ENCODE results near the gene MAP3K5.
"Not testable (repeated sequence)": the region's sequence is repeated elsewhere in the genome, so short reads cannot be mapped to it uniquely, and the experiment has no call there.

The MAP3K5 gene, protein sequence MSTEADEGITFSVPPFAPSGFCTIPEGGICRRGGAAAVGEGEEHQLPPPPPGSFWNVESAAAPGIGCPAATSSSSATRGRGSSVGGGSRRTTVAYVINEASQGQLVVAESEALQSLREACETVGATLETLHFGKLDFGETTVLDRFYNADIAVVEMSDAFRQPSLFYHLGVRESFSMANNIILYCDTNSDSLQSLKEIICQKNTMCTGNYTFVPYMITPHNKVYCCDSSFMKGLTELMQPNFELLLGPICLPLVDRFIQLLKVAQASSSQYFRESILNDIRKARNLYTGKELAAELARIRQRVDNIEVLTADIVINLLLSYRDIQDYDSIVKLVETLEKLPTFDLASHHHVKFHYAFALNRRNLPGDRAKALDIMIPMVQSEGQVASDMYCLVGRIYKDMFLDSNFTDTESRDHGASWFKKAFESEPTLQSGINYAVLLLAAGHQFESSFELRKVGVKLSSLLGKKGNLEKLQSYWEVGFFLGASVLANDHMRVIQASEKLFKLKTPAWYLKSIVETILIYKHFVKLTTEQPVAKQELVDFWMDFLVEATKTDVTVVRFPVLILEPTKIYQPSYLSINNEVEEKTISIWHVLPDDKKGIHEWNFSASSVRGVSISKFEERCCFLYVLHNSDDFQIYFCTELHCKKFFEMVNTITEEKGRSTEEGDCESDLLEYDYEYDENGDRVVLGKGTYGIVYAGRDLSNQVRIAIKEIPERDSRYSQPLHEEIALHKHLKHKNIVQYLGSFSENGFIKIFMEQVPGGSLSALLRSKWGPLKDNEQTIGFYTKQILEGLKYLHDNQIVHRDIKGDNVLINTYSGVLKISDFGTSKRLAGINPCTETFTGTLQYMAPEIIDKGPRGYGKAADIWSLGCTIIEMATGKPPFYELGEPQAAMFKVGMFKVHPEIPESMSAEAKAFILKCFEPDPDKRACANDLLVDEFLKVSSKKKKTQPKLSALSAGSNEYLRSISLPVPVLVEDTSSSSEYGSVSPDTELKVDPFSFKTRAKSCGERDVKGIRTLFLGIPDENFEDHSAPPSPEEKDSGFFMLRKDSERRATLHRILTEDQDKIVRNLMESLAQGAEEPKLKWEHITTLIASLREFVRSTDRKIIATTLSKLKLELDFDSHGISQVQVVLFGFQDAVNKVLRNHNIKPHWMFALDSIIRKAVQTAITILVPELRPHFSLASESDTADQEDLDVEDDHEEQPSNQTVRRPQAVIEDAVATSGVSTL (N-terminal part only)

DNA sequence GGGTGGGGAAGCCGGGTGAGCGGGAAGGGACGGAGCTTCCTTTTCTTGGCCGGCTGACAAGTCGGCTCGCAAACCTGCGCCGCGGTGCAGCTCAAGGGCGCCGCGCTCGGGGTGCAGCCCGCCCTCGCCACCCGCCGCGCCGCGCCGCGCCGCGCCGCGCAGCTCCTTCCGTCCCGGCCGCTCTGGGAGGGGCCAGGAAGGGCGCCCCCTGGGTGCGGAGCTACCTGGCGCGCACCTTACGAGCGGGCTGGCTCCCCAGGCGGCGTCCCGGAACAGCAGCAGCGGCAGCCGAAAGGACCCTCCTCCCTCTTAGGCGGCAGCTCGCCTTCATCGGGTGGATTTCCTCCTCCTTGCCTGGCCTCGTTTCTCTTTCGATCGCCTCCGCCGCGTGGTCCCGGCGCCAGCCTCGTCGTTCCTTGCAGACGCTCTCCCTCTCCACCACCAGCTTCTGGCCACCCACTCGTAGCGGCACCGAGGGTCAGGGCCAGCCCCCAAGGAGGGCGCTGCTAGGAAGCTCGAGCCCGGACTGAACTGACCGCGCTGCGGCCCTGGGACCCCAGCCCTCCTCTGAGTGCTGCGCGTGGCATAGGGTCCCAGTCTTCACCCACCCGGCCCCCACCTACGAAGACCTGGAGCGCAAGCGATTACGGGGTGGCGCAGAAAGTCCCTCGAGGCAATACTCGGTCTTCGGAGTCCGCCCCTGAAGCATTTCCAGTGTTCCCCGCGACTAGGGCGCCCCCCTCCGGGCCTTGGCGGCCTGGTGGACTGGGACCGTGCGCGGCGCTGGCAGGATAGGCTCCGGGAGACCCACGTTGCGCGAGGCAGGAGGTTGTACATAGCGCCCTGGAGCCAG lies at the start of gene MAP3K5:
Gene MAP3K5 (minus strand): TSS at position 68 of the 853 bp plus-strand sequence. CDS start 320 bp downstream, outside the sequence.
- DNase-seq = peak; percentile 83

DNA sequence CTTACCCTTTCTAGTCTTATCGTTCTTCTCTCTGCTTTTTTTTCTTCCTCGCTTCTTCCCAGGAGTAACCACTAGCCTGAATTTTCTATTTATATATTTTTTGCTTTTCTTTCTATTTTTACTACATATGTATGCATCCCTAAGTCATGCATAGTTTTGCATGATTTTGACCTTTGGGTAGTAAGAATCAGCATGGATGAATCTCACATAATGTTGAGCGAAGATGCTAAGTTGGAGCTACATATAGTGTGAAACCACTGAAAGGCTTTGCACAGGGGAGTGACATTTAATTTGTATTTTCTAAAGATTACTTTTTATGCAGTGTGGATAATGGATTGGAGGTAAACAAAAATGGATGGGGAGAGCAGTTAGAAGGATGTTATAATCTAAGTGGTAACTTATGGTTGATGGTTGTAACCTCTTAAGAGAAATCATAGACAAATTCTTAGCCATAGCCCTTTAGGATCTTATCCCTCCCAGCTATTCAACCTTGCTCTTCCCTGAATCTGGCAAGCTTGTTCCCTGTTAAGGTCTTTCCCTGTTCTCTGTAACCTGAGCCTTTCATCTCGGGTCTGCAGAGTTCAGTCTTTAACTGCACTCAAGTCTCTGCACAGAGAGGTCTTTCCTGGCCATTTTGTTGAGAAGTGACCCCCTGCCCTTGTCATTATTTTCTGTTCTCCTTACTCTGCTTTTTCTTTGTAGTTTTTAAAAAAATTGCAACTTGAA lies 48.2 kb upstream of the MAP3K5 start:
- no peak for DNase-seq

DNA sequence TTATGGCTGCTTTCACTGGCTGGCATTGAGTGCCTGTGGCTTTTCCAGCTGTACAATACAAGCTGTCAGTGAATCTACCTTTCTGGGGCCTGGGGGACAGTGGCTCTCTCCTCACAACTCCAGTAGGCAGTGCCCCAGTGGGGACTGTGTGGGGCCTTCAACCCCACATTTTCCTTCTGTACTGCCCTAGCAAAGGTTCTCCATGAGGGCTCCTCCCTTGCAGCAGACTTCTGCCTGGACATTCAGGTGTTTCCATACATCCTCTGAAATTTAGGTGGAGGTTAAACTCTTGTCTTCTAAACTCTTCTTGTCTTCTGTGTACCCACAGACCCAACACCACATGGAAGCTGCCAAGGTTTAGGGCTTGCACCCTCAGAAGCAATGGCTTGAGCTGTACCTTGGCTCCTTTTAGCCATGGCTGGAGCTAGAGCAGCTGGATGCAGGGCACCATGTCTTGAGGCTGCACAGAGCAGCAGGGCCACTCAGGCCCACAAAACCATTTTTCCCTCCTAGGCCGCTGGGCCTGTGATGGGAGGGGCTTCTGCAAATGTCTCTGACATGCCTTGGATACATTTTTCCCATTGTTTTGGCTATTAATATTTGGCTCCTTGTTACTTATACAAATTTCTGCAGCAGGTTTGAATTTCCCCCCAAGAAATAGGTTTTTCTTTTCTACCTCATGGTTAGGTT lies 39.7 kb upstream of the MAP3K5 start:
- no peak for DNase-seq

GRCh38 chr6:136826216-136826615 lies 33.9 kb upstream of the MAP3K5 start:
- DNase-seq = no peak

GRCh38 chr6:136823128-136823660 lies 30.9 kb upstream of the MAP3K5 start:
- DNase-seq = no peak

DNA sequence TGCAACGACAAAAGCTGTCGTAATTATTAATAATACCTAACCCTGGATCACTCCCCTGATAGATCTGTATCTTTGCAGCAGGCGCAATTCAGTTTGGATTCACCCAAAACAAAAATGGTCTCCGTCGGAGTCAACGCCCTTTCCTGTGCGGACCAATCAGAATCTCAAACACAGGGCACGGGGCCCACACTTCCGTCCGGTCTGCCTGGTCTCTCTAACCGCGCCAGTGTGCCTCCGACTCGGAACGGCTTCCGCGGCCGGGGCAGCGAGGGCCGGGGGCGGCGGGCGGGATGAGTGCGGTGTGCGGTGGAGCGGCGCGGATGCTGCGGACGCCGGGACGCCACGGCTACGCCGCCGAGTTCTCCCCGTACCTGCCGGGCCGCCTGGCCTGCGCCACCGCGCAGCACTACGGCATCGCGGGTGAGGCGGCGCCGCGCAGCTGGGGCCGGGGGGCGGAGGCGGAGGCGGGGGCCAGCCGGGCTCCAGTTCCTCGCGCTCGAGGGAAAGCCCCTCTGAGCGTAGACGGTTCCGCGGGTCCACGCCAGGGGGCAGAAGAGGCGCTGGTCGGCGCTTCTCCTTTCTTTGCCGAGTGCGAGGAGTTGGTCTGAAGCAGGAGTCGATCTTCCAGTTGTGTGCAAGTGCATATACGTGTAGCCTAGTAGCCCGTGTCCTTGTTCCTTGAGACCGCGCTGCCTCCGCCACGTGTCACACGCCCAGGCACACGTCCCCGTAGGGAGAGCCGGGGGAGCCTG lies 30.3 kb upstream of the MAP3K5 start, which contains the start of gene PEX7:
Gene PEX7 (plus strand): TSS at position 217 of the 752 bp plus-strand sequence. CDS start 74 bp downstream, at position 291.
- DNase-seq = peak; percentile 93

GRCh38 chr6:136822046-136822375 lies 29.7 kb upstream of the MAP3K5 start:
- no peak for DNase-seq

DNA sequence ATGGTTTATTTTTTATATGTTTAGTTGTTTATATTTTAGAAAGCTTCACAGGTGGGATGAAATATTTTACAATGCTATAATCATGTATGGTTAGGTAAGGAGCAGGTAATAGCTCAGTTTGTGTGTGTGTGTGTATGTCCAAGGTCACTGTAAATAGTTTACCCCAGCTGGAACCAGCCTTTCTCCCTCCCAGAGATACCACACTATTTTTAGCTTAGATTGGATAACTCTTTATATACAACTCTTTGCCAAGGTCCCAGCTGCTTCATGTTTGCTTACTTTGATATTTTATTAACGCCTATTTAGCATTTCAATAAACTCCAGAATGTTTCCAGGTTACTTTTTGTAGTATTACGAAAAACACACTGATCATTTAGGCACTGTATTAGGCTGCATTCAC lies 28.3 kb upstream of the MAP3K5 start:
- DNase-seq = no peak

GRCh38 chr6:136816656-136817055 lies 24.4 kb upstream of the MAP3K5 start:
- no peak for DNase-seq

DNA sequence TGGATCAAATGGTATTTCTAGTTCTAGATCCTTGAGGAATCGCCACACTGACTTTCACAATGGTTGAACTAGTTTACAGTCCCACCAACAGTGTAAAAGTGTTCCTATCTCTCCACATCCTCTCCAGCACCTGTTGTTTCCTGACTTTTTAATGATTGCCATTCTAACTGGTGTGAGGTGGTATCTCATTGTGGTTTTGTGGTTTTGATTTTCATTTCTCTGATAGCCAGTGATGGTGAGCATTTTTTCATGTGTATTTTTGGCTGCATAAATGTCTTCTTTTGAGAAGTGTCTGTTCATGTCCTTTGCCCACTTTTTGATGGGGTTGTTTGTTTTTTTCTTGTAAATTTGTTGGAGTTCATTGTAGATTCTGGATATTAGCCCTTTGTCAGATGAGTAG lies 23.3 kb upstream of the MAP3K5 start:
- DNase-seq = not testable (repeated sequence)

DNA sequence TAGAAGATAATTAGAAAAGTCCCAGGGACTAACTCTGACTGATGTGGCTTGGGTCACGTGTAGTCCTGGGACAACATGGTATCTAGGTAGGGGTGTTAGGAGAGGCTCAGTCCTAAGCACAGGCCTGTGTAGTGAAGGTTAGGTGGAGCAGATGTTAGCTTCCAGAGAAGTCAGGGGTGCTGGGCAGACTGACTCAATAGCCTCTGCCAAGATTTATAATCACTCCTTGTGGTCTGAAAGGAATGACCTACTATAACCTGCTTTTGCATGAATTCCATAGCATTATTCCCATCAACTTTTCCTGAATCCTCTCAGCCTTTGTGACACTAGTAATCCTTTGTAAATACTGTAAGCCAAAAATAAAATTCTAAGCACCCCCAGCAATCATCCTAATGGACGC lies 19.9 kb upstream of the MAP3K5 start:
- DNase-seq = peak; percentile 35

DNA sequence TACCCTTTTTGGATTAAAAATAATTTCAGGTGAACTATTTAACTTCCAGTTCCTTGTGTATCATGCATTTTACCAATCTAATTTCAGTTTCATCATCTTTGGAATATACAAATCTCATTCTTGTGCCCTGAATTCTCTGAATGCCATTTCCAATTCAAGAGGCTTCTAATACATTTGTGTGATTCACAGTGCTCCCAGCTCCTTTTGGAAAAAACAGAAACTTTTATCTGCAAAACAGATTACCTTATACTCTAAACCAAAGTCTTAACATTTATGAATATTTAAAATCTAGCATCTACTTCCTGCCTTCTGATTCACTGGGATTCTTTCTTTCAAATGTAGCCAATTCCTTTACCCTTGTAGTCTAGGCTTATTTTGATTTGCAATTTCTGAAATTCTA lies 19.0 kb upstream of the MAP3K5 start:
- DNase-seq = peak; percentile 14

- no peak for DNase-seq
Measured at GRCh38 chr6:136809091-136809860, 17.0 kb upstream of the MAP3K5 start.

- no peak for DNase-seq
Measured at GRCh38 chr6:136803608-136804007, 11.3 kb upstream of the MAP3K5 start.

- no peak for DNase-seq
Measured at GRCh38 chr6:136801581-136801980, 9.3 kb upstream of the MAP3K5 start.

- DNase-seq = peak; percentile 27
Measured at GRCh38 chr6:136798044-136798443, 5.8 kb upstream of the MAP3K5 start.

- peak; percentile 32 for DNase-seq
Measured at GRCh38 chr6:136795996-136796395, 3.7 kb upstream of the MAP3K5 start.

DNA sequence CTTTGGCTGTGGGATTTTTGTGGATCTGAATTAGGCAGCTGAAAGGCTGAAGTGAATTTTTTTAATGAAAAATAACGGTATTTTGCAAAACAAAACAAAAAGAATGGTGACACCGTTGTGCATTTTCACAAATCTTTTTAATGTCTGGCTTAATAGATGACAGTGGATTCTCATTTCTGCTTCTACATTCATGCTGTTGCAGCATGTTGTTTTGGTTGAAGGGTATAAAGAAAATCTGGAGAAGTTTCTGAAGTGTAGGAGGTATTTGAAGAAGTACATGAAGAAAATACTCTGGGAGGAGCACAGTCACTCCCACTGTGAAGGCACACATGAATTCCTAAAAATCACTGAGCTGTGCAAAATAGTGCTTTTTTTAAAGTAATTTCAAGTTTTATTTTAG lies 3.1 kb upstream of the MAP3K5 start:
- DNase-seq = no peak

GRCh38 chr6:136793363-136793762 lies 1.1 kb upstream of the MAP3K5 start:
- DNase-seq = no peak

Measured in fibroblast of skin of right biceps (primary cell).